HG03457 (cell line): ENCODE results near the gene PRPF19.

ENCODE experiments used
- ATAC-seq: cut with Tn5 transposase; IDR thresholded peaks from one replicate; pipeline ENCODE4 v1.9.1; 2021; ENCODE audit warnings: moderate number of reproducible peaks; ENCODE audit not compliant: unreplicated experiment

Gene PRPF19

DNA sequence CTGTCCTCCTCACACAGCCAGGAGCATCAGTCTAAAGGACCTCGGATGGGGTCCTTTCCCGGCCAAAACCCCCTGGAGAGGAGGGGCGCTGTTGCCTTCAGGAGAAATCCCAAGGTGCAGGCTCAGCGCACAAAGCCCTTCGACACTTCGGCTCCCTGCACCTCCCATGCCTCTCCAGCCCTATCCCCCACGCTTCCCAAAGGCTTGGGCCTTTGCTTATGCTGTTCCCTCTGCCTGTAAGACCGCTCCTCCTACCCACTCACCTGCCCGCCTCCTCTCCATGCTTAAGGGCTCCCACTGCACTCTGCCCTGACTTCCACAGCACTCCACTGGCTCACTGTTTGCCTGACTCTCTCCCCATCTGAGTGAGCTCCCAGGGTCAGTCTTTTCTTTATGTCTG, 32.1 kb upstream of the PRPF19 start:
- ATAC-seq, result no peak

DNA sequence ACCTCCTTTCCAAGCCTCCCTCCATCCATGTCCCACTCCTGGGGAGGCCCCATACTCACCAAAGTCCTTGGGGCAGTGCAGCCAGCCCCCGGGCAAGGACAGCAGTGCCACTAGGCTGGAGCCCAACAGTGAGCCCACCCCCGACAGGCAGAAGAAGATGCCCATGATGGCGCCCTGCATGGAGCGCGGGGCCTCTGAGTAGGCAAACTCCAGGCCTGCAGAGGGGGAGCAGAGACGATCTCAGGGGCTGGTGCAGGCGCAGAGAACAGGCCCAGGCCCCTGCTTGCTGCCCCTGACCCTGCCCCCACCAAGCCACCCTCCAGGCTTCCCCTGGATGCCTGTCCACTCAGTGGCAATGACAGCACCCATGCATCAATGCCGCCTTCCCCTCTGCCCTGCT, 31.4 kb upstream of the PRPF19 start:
- ATAC-seq, result no peak

DNA sequence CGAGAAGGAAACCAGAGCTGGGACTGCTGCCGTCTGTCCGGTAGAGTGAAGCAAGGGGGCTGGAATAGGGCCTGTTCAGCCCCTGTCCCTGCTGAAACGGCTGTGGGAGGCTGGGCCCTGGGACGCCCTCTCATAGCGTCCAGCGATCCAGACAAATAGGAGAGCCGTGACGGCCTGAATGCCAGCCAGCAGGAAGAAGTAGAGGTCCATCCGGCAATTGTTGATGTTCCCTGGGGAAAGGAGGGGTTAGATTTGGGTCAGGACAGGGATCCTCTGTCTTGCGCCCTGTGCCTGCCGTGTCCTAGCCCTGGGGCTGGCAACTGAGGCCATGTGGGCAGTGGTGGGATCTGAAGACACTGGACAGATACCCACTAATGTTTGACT, 30.8 kb upstream of the PRPF19 start:
- no peak for ATAC-seq

DNA sequence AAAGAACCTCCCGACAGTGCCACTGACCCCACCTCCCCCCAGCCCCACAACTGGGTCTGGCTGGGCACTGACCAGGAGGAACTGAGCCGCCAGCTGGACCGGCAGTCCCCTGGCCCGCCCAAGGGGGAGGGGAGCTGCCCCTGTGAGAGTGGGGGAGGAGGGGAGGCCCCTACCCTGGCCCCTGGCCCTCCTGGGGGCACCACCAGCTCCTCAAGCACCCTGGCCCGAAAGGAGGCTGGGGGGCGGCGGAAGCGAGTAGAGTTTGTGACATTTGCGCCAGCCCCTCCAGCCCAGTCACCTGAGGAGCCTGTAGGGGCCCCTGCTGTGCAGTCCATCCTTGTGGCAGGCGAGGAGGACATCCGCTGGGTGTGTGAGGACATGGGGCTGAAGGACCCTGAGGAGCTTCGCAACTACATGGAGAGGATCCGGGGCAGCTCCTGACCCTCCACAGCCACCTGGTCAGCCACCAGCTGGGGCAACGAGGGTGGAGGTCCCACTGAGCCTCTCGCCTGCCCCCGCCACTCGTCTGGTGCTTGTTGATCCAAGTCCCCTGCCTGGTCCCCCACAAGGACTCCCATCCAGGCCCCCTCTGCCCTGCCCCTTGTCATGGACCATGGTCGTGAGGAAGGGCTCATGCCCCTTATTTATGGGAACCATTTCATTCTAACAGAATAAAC, 30.2 kb upstream of the PRPF19 start:
- ATAC-seq, result no peak

DNA sequence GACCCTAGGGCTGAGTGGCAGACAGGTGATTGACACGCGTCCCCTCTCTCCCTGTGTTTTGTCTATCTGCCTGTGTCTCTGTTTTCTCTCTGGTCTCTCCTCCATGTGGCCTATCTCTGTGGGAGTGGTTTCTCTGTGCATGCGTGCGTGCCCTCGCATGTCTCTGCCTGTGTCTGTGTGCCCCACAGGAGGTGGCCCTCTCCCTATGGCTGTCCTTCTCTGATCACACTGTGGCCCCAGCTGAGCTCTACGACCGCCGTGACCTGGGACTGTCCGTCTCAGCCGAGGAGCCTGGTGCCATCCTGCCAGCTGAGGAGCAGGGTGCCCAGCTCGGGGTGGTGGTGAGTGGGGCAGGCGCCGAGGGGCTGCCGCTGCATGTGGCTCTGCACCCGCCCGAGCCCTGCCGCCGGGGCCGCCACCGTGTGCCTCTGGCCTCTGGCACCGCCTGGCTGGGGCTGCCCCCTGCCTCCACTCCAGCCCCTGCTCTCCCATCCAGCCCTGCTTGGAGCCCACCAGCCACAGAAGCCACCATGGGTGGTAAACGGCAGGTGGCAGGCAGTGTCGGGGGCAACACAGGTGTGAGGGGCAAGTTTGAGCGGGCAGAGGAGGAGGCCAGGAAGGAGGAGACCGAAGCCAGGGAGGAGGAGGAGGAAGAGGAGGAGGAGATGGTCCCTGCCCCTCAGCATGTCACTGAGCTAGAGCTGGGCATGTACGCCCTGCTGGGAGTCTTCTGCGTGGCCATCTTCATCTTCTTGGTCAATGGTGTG, 29.5 kb upstream of the PRPF19 start:
- no peak for ATAC-seq

DNA sequence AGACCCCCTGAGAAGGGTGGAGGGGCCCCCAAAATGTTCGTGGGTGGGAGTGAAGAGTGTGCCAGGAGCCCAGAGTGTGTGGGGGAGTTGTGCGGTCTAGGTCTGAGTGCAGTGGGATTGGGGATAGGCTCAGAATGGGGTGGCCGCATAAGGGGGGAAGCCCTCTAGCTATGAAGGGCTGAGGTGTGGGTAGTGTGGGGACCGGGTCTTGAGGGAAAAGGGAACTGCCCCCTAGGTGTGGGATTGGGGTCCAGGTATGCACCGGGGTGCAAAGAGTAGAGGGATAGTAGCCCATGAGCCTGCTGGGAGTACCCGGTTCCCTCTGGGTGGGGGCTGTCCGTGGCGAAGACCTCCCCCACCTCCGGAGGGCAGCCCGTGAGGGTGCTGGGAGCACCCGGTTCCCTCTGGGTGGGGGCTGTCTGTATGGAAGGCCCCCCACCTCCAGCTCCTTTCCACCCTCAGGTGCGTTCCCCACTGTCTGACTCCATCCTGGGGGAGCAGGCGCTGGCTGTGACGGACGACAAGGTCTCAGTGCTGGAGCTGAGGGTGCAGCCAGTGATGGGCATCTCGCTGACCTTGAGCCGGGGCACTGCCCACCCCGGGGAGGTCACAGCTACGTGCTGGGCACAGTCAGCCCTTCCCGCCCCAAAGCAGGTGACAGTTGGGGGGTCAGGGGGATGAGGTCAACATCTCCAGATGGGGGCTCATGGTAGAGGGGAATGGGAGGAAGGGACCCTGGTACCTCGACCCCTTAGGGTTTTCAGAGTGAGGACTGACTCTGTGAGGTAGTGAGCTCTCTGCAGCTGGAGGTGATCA, 28.6 kb upstream of the PRPF19 start:
- ATAC-seq, result no peak

DNA sequence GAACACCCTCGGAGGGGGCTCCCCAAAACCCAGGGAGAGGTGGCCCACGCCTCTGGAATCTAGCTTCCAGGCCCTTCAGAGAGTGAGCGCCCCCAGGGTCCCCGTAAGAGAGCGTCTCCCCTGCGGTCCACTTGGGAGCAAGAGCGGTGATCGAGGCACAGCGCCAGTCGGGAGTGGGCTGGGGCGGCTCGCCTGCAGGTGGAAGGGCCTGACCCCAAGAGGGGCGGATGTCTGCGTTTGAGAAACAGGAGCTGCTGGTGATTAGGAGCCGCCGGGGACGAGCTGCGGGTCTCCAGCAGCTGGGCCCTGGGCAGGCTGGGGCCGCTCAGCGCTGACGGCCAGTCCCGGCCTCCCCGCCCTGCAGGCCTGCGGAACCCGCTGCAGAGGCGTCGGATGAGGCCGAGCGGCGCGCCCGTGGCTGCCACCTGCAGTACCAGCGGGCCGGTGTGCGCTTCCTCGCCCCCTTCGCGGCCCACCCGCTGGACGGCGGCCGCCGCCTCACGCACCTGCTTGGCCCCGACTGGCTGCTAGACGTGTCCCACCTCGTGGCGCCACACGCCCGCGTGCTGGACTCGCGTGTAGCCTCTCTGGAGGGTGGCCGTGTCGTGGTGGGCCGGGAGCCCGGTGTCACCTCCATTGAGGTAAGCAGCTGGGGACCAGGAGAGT, 27.9 kb upstream of the PRPF19 start:
- no peak for ATAC-seq

DNA sequence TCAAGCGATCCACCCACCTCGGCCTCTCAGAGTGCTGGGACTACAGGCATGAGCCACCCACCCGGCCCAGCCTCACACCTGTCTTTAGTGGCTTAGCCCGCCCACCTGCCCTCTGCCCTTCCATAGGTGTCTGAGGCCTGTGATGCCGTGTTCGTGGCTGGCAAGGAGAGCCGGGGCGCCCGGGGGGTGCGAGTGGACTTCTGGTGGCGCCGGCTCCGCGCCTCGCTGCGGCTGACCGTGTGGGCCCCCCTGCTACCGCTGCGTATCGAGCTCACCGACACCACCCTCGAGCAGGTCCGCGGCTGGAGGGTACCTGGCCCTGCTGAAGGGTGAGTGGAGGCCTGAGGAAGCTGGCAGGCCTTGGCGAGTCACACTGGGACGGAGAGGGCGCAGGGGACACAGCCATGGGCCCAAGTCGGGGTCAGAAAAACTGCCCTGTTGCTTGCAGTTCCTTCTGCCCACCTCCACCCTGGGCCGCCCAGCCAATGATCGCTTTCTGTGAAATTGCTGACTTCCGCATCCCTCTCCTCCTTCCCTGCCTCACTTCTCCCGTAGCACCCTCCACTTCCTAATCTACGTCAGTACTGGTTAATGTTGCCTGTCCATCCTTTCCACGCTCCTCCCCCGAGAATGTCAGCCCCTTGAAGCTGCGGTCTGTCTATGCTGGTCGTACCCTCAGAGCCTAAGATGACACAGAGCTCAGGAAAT, 27.2 kb upstream of the PRPF19 start:
- no peak for ATAC-seq

DNA sequence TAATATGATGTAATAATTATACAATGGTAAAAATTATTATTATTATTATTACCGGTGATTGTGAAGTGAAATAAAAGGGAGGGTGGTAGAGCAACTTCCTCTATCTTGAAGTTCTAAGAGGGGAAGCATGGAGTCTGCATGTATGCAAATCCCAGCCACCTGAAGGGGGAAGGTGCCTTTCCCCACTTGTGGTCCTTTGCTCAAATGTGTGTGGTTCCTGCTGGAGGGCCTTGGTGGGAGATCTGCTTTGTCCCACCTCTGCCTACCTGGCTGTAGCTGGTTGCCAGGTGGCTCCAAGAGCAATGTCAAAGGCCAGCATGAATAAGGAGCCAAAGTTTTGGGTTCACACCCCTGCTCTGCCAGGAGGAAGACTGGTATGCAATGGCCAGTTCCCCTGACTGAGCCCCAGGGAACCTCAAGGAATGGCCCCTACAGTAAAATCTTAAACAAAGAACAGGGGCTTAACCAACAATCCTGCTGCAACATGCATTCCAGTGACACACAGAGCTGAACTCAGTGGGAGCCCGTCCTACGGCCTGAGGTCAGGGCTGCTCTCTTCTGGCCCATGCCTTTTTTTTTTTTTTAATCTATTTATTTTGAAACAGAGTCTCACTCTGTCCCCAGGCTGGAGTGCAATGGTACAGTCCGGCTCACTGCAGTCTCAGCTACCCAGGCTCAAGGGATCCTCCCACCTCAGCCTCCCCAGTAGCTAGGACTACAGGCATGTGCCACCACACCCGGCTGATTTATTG, 26.4 kb upstream of the PRPF19 start:
- no peak for ATAC-seq

DNA sequence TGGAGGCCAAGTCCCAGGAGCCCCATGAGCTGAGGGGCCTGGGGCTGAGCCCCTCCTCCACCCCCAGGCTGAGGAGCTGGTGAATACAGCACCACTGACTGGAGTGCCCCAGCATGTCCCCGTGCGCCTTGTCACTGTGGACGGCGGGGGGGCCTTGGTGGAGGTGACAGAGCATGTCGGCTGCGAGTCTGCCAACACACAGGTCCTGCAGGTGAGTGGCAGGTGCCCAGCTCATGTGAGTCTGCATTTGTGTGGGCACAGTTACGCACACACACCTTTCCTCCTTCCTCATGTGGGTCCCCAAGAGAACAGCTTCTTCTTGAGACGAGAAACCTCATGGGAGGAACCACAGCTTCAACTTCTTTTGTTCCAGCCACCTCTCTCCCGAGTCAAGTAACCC, 25.5 kb upstream of the PRPF19 start:
- ATAC-seq, result no peak

DNA sequence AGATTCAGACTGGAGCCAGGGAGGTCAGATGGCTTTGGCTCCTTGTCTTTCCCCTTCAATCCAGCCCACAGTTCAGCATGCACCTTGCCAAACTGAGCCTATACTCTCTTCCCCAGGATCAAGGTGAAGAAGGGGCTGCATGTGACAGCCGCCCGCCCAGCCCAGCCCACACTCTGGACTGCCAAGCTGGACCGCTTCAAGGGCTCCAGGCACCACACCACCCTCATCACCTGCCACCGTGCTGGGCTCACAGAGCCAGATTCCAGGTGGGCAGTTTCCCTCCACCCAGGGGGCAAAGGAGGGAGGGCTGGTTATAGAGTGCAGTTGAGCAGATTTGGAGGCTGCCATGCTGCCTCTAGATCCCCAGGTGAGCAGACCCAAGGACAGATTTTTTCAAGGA, 24.0 kb upstream of the PRPF19 start:
- no peak for ATAC-seq

DNA sequence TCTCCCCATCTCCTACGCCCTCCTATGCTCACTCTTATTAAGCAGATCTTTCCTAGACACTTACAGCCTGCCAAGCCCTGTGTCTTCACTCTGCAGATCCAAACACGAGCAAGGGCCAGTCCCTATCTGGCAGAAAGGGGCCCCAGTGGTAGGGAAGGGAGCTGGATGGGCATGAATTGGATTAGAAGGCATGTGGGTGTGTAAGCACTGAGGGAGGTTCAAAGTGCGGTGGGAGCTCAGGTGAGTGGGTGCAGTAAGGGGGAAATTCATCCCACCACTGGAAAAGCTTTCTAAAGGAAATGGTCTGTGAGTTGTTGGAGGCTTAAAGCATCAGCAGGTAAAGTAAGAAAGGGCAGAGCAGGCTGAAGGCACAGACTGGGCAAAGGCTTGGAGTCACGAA, 23.4 kb upstream of the PRPF19 start:
- ATAC-seq, result no peak

DNA sequence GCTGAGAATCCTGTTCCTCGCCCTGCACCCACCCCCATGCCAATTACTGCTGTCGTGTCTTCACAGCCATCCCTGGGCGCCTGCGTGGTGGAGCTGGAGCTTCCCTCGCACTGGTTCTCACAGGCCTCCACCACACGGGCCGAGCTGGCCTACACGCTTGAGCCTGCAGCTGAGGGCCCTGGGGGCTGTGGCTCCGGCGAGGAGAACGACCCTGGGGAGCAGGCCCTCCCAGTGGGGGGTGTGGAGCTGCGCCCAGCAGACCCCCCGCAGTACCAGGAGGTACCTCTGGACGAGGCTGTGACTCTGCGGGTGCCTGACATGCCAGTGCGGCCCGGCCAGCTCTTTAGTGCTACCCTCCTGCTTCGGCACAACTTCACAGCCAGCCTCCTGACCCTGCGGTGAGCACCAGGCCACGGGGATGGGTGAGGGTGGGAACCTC, 22.2 kb upstream of the PRPF19 start:
- no peak for ATAC-seq

DNA sequence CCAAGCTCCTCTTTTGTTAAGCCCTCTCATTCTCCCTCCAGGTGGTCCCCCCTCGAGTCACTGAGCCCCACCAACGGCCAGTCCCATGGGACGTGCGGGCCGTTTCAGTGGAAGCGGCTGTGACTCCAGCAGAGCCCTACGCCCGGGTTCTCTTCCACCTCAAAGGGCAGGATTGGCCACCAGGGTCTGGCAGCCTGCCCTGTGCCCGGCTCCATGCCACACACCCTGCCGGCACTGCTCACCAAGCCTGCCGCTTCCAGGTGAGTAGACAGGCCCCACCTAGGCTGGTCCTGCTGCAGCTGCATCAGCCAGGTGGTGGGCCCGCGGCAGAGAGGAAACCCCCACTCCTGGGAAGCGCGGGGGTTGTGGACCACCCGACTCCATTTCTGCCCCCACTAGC, 21.2 kb upstream of the PRPF19 start:
- no peak for ATAC-seq

DNA sequence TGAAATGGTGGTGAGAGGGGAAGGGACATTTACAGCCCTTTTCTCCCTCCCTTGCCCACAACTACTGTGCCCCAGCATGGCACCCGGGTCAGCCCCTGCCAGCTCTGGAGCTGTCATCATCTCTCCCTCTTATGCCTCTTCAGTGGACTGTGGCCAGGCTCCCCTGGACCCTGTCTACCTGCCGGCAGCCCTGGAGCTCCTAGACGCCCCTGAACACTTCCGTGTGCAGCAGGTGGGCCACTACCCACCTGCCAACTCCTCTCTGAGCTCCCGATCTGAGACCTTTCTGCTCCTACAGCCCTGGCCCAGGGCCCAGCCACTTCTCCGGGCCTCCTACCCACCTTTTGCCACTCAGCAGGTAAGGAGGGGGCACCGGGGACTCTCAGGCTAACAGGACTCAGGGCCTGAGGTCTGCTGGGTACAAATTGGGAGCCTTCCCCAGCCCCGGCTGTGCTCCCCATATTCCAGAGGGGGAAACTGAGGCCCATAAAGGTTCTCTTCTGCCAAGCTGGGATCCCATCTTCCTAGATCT, 20.7 kb upstream of the PRPF19 start:
- ATAC-seq, result no peak

DNA sequence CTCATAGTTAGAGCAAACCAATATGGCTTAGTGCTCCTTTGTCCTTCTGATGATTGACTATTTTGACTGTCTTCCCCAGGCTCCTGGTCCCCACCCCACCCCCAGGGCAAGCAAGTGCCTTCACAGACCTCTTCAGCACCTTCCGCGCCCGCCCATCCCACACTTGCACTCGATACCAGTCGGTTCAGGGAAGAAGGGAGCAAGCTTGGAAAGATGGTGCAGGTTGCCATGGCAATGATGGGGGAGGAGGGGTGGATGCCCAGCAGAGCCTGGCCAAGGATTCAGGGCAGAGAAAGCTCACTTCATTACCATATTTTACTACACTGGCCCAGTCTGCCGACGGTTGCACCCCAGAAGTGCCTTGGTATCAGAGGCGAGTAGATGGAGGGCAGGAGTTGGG, 20.1 kb upstream of the PRPF19 start:
- no peak for ATAC-seq

DNA sequence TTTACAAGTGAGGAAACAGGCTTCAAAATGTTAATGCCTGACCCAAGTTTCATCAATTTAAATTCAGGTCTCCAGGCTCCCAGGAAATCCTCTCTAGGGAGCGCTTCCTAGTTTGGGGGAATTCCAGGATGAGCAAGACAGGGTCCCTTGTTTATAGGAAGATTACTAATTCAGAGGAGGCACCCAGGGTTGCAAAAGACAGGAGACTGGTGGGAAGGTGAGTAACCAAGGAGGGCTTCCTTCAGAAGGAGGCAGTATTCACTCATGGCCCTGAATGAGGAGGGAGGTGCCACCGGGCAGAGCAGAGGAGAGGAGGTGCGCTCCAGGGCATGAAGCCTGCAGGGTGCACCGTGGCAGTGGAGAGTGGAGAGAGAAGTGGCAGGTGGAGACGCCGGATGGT, 19.5 kb upstream of the PRPF19 start:
- ATAC-seq, result no peak

DNA sequence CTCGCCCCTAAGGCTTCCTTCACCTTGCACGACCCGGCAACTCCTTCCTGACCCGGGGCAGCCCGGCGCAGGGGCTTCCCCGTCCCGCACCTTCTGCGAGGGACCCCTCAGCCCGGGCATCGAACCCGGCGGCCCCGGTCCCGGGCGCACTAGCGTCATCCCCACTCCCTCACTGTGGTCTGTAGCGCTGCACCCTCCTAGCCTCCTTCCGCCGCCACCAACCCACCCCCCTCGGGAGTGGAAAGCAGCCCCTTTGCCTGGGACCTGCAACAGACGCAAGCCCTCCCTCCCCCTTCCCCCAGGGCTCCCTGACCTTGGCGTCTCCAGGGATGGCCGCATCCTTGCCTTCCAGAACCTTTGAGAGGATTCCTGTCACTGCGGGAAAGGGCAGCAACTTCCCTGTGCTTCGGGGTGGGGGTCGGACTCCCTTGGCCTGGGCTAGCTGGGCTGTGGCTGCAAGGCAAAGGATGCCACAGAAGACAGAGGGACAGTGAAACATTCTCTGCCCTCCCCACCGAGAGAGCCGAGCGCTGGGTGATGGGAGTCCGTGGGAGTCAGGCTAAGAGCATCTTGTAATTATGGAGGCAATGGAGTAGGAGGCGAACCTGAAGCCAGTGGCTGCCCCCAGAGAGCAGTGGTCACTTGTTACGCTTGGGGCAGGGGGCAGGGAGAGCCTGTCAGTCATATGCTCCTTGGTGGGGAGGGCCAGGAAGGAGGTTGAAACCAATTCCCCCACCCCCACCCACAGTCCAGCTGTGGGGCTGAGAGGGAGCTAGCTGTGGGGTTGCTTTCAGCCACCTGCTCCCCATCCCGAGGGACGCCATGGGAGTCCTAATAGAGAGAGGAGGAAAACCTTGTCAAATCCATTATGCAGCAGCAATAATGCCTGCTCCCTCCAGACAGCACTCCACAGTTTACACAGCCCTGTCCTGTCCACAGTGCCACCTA, 18.8 kb upstream of the PRPF19 start:
- no peak for ATAC-seq
